ENCODE data around the gene TMEM8B. TPM values are rescaled to one million over a fixed set of nuclear protein-coding genes. Genes with fewer than 3 reads are reported as not detected.
A peak's percentile ranks its signal among the peaks of the same experiment; 100 is the strongest.

TMEM8B gene
- polyA plus RNA-seq, 3 donors = 2.6 to 11.6 (median 3.8) TPM

DNA sequence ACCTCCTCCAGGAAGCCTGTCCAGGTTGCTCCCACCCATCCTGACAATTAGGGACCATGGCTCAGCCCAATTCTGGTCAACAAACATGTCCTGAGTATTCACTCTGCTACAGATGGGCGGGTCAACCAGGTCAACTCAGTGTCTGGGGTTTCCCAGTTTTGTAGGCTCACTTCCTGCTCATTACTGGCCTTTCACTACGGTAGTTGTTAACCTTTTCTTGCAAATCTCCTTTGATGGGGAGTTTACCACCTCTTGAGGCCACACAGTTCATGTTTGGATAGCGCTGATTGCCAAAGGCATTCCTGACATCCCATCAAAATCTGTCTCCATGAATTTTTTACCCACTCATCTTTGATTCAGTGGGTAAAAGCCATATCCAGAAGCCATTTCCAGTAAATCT lies 13.8 kb downstream of the TMEM8B start:
- peak overlapping the region; percentile 54 to 98 (median 80) for H3K27ac Mint-ChIP-seq

GRCh38 chr9:35844628-35845270 lies 15.7 kb downstream of the TMEM8B start:
- H3K9me3 ChIP-seq (replicated peaks in 1 of 2; ENCODE audit: control insufficient read depth in 1 of 2, insufficient read depth in 1 of 2, low read length in 2 of 2) = no peaks in the 10 kb centered on the region
- peaks cover 0 to 2% of the 10 kb centered on the region in 2 donors for H3K36me3 ChIP-seq (replicated peaks in 1 of 2; ENCODE audit: control insufficient read depth in 1 of 2, insufficient read depth in 2 of 2, low read length in 2 of 2)
- TF ChIP-seq, protein P1, sequence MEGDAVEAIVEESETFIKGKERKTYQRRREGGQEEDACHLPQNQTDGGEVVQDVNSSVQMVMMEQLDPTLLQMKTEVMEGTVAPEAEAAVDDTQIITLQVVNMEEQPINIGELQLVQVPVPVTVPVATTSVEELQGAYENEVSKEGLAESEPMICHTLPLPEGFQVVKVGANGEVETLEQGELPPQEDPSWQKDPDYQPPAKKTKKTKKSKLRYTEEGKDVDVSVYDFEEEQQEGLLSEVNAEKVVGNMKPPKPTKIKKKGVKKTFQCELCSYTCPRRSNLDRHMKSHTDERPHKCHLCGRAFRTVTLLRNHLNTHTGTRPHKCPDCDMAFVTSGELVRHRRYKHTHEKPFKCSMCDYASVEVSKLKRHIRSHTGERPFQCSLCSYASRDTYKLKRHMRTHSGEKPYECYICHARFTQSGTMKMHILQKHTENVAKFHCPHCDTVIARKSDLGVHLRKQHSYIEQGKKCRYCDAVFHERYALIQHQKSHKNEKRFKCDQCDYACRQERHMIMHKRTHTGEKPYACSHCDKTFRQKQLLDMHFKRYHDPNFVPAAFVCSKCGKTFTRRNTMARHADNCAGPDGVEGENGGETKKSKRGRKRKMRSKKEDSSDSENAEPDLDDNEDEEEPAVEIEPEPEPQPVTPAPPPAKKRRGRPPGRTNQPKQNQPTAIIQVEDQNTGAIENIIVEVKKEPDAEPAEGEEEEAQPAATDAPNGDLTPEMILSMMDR (IDR thresholded peaks at IDR 0.05) = no peak
- peak overlapping the region; percentile 72 to 78 for H3K27ac ChIP-seq (ENCODE audit: low read depth in 1 of 2, low read length in 2 of 2)
- H3K79me2 ChIP-seq (ENCODE audit: insufficient read depth, low read length) = no peaks in the 10 kb centered on the region
- Mint-ChIP-seq H3K36me3 (peaks cover 44% of the 10 kb centered on the region in 2 donors), H3K9me3 (peaks cover 4 to 9% (median 7%) of the 10 kb centered on the region in 7 donors), H3K27me3 (ENCODE audit: low read depth in 3 of 3) (peaks cover 13 to 41% (median 25%) of the 10 kb centered on the region in 3 donors), H3K4me3 (peak overlapping the region; percentile 63 to 93), H3K27ac (peak overlapping the region; percentile 90 to 100 (median 98)), H3K4me1 (peaks cover 75% of the 10 kb centered on the region)
- H3K27me3 ChIP-seq (ENCODE audit: control insufficient read depth in 2 of 2, insufficient read depth in 2 of 2, low read length in 2 of 2) = peaks cover 7 to 15% of the 10 kb centered on the region in 2 donors
- H3K9ac ChIP-seq (ENCODE audit: insufficient read depth, low read length, poor library complexity, severe bottlenecking) = no peak overlapping the region
- H4K20me1 ChIP-seq (ENCODE audit: insufficient read depth, low read length) = no peaks in the 10 kb centered on the region
- peak overlapping the region; percentile 65 for H3K4me2 ChIP-seq (replicated peaks; ENCODE audit: extremely low read depth, low read length, poor library complexity, severe bottlenecking)
- H3K4me1 ChIP-seq (ENCODE audit: control insufficient read depth in 1 of 2, insufficient read depth in 2 of 2, low read length in 2 of 2) = peaks cover 72 to 75% of the 10 kb centered on the region in 2 donors
- peak overlapping the region in 2 of 3 experiments; percentile 7 to 60 for H3K4me3 ChIP-seq (replicated peaks in 1 of 3; ENCODE audit: low read depth in 2 of 3, low read length in 3 of 3)
- no peak overlapping the region for H2AFZ ChIP-seq (ENCODE audit: insufficient read depth, low read depth, low read length, poor library complexity, severe bottlenecking)
- DNase-seq = peak; percentile 89 to 96 (median 96)
- 53% methylated on average over 5 of the region's 7 CpGs for WGBS (ENCODE audit: insufficient coverage)
- intact Hi-C loops (cut with micrococcal nuclease) = loop anchor here in 1 of 2 donors (2.0 kb wide), 1 partner anchor 16 kb away; the partner anchor contains the start of genes FAM221B and TMEM8B

More for the DNA sequence above, 13.8 kb downstream of the TMEM8B start:
- peaks cover 75 to 77% of the 10 kb centered on the region in 2 donors for H3K4me1 ChIP-seq (ENCODE audit: control insufficient read depth in 1 of 2, insufficient read depth in 2 of 2, low read length in 2 of 2)
- H3K36me3 ChIP-seq (replicated peaks in 1 of 2; ENCODE audit: control insufficient read depth in 1 of 2, insufficient read depth in 2 of 2, low read length in 2 of 2) = peaks cover 0 to 2% of the 10 kb centered on the region in 2 donors
- peak overlapping the region; percentile 45 for H3K4me2 ChIP-seq (replicated peaks; ENCODE audit: extremely low read depth, low read length, poor library complexity, severe bottlenecking)
- peaks cover 2 to 7% of the 10 kb centered on the region in 2 donors for H3K27me3 ChIP-seq (ENCODE audit: control insufficient read depth in 2 of 2, insufficient read depth in 2 of 2, low read length in 2 of 2)
- no peaks in the 10 kb centered on the region for H3K79me2 ChIP-seq (ENCODE audit: insufficient read depth, low read length)
- H3K9me3 ChIP-seq (replicated peaks in 1 of 2; ENCODE audit: control insufficient read depth in 1 of 2, insufficient read depth in 1 of 2, low read length in 2 of 2) = no peaks in the 10 kb centered on the region
- H3K9ac ChIP-seq (ENCODE audit: insufficient read depth, low read length, poor library complexity, severe bottlenecking) = no peak overlapping the region
- no peaks in the 10 kb centered on the region for H4K20me1 ChIP-seq (ENCODE audit: insufficient read depth, low read length)
- intact Hi-C loops (cut with micrococcal nuclease) = no loop called here
- DNase-seq = peak; percentile 53 to 85 (median 66)
- H3K4me1 Mint-ChIP-seq = peaks cover 80% of the 10 kb centered on the region
- H2AFZ ChIP-seq (ENCODE audit: insufficient read depth, low read depth, low read length, poor library complexity, severe bottlenecking) = no peak overlapping the region
- peak overlapping the region; percentile 20 to 80 for H3K4me3 Mint-ChIP-seq
- peak overlapping the region in 1 of 3 experiments; percentile 60 for H3K4me3 ChIP-seq (replicated peaks in 1 of 3; ENCODE audit: low read depth in 2 of 3, low read length in 3 of 3)
- H3K27ac ChIP-seq (ENCODE audit: low read depth in 1 of 2, low read length in 2 of 2) = peak overlapping the region; percentile 12 to 52
- TF ChIP-seq, protein P1 (IDR thresholded peaks at IDR 0.05) = no peak
- peaks cover 7 to 10% (median 8%) of the 10 kb centered on the region in 7 donors for H3K9me3 Mint-ChIP-seq
- H3K27me3 Mint-ChIP-seq (ENCODE audit: low read depth in 3 of 3) = peaks cover 23 to 36% (median 24%) of the 10 kb centered on the region in 3 donors
- H3K36me3 Mint-ChIP-seq = peaks cover 40 to 48% of the 10 kb centered on the region in 2 donors
- WGBS (ENCODE audit: insufficient coverage) = 40% methylated on average over 3 of the region's 3 CpGs
